Measurements from ENCODE around the gene SORCS2. TPM values are rescaled to one million over a fixed set of nuclear protein-coding genes. Genes with fewer than 3 reads are reported as not detected.

Gene SORCS2
- total and polyA plus RNA-seq, 2 of the 8 experiments (the other 6 are each of a cell fraction or from before 2014, with no cell fraction given): 0.36 to 1.8 TPM

GRCh38 chr4:7259039-7259438 is 66.7 kb downstream of the SORCS2 start (continued):
- no peak for TF ChIP-seq TAF1 (IDR thresholded peaks at IDR 0.05; ENCODE audit: low read depth, low read length)
- no peak for TF ChIP-seq BRCA1 (IDR thresholded peaks at IDR 0.05; ENCODE audit: low read depth, low read length)
- no peak for TF ChIP-seq EGR1 (IDR thresholded peaks at IDR 0.05; ENCODE audit: borderline replicate concordance, low read depth, low read length)
